IMR-90 (cell line): ENCODE results near the gene TRAF7.

ENCODE experiments used
- BHLHE40 ChIP-seq: fragments of 150-350 bp; IDR thresholded peaks from 2 replicates; pipeline ENCODE4 v1.6.1; 2016; ENCODE audit warnings: mild to moderate bottlenecking, low read depth, low read length
- CEBPB ChIP-seq: IDR thresholded peaks from 2 replicates; pipeline ENCODE4 v1.6.1; 2012; ENCODE audit warnings: low read depth, low read length, improper control_type of control experiment
- CTCF ChIP-seq: conservative IDR thresholded peaks from 2 replicates; pipeline ENCODE4 v1.5.1; 2012; ENCODE audit warnings: mild to moderate bottlenecking, low read depth, low read length, improper control_type of control experiment
- ELK1 ChIP-seq: fragments of 150-350 bp; IDR thresholded peaks from 2 replicates; pipeline ENCODE4 v1.6.1; 2016; ENCODE audit warnings: low read depth, mild to moderate bottlenecking, low read length, moderate library complexity, borderline replicate concordance
- FOS ChIP-seq: fragments of 150-350 bp; IDR thresholded peaks from 2 replicates; pipeline ENCODE4 v1.6.1; 2016; ENCODE audit warnings: low read depth, low read length
- MAFK ChIP-seq: IDR thresholded peaks from 2 replicates; pipeline ENCODE4 v1.6.1; 2012; ENCODE audit warnings: low read depth, low read length, improper control_type of control experiment
- MAZ ChIP-seq: IDR thresholded peaks from 2 replicates; pipeline ENCODE4 v1.6.1; 2012; ENCODE audit warnings: low read depth, mild to moderate bottlenecking, low read length, improper control_type of control experiment, moderate library complexity, borderline replicate concordance
- MXI1 ChIP-seq: IDR thresholded peaks from 2 replicates; pipeline ENCODE4 v1.6.1; 2012; ENCODE audit warnings: low read depth, mild to moderate bottlenecking, low read length, moderate library complexity, borderline replicate concordance
- NFE2L2 ChIP-seq: fragments of 150-350 bp; IDR thresholded peaks from 2 replicates; pipeline ENCODE4 v1.6.1; 2016; ENCODE audit warnings: low read depth, mild to moderate bottlenecking, low read length
- POLR2A ChIP-seq: IDR thresholded peaks from 2 replicates; pipeline ENCODE4 v1.6.1; 2012; ENCODE audit warnings: mild to moderate bottlenecking, low read depth, low read length
- RAD21 ChIP-seq: IDR thresholded peaks from 2 replicates; pipeline ENCODE4 v1.6.1; 2012; ENCODE audit warnings: low read length, improper control_type of control experiment
- RCOR1 ChIP-seq: IDR thresholded peaks from 2 replicates; pipeline ENCODE4 v1.6.1; 2012; ENCODE audit warnings: mild to moderate bottlenecking, low read length, improper control_type of control experiment; ENCODE audit not compliant: insufficient replicate concordance
- SMC3 ChIP-seq: fragments of 150-350 bp; IDR thresholded peaks from 2 replicates; pipeline ENCODE4 v1.6.1; 2016; ENCODE audit warnings: low read depth, mild to moderate bottlenecking, antibody characterized with exemption, low read length, moderate library complexity
- USF2 ChIP-seq: fragments of 150-350 bp; IDR thresholded peaks from 2 replicates; pipeline ENCODE4 v1.6.1; 2017; ENCODE audit warnings: mild to moderate bottlenecking, antibody characterized with exemption, low read length, low read depth

DNA sequence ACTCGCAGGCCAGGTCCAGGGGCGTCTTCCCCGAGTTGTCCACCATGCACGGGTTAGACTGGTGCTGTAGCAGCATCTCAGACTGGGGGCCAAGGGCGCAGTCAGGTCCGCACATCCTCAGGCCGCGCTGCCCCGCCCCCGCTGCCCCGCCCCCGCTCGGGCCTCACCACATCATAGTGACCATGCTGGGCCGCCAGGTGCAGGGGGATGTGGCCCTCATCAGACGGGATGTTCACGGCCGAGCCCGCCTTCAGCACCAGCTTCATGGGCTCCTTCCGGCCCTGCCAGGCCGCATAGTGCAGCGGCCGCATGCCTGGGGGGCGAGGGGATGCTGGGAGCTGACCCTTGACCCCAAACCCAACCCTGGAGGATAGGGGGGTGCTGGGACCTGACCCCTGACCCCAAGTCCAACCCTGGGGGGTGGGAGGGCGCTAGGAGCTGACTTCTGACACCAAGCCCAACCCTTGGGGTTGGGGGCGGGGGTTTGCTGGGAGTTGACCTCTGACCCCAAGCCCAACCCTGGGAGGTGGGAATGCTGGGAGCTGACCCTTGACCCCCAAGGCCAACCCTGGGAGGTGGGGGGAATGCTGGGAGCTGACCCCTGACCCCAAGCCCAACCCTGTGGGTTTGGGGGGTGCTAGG, 33.8 kb downstream of the TRAF7 start:
- TF ChIP-seq CTCF: no peak
- TF ChIP-seq SMC3: no peak
- no peak for TF ChIP-seq ELK1
- TF ChIP-seq CEBPB: no peak
- no peak for TF ChIP-seq MAZ
- TF ChIP-seq MXI1: no peak
- no peak for TF ChIP-seq USF2
- no peak for TF ChIP-seq POLR2A
- TF ChIP-seq FOS: no peak
- no peak for TF ChIP-seq BHLHE40
- no peak for TF ChIP-seq RCOR1
- no peak for TF ChIP-seq RAD21
- TF ChIP-seq MAFK: no peak
- no peak for TF ChIP-seq NFE2L2
